SKM-1 (cell line): ENCODE measurements around the gene PEAR1.
"Not testable (repeated sequence)": the region's sequence is repeated elsewhere in the genome, so short reads cannot be mapped to it uniquely, and the experiment has no call there.

Experiments
- DNase-seq: peaks from one replicate; lab custom pipeline; 2025; ENCODE audit not compliant: unreplicated experiment; lab: John Stamatoyannopoulos, UW

PEAR1 gene

GRCh38 chr1:156914440-156914856, 20.9 kb downstream of the PEAR1 start:
- no peak for DNase-seq

- no peak for DNase-seq
Measured at GRCh38 chr1:156920233-156921052, 26.9 kb downstream of the PEAR1 start, which contains the start of gene LRRC71. Gene LRRC71, plus strand, starts transcription at chr1:156920632. Its CDS starts 172 bp downstream, at chr1:156920804.

DNA sequence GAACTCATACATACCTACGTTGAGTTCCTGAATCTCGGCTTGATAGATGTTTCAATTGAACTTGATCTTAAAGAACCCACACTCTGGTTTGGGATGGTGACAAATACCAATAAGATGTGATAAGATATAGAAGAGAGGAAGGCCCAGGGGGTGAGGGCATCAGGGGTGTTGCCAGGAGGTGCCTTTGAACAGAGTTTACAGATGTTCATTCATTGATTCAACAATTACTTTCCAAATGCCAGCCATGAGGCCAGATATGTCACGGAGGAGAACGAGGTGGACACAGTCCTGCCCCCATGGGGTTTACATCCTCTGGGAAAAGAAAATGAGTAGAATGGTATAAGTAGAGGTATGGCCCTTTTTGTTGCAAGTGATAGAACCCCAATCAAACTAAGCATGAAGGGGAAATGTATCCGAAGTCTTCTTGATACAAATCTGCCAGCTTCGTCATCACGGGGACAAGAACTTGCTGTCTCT, 27.6 kb downstream of the PEAR1 start:
- no peak for DNase-seq

DNA sequence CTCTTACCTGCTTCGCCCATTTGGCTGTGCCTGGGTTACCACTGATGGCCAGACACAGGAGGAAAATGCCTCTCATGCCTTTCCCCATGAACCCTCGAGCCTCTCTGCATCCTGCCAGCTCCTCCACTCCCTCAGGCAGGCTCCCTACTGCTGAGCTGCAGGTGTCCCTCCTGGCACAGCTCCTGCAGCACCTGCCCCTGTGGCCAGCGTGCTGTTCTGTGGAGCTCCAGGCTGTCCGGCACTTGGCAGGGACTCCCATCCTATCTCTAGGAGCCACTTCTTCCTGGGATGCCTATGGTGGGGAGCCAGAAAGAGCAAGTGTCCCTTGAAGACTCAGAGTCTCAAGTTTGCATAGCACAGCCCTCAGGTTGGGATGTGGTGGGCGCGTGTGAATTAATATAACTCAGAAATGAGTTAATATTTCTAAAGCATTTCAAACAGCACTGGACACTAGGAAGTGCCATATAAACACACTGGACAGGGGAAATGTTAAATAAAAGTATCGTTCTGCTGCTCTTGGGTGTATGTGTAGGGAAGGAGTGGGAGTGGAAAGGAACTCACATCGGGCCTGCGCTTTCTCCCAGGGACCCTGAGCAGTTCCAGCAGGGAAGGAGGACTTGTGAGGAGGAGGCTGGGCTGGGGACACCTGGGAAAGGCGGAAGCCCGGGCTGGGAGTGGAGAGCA, 29.6 kb downstream of the PEAR1 start:
- no peak for DNase-seq

- DNase-seq: no peak
Measured at GRCh38 chr1:156923670-156924477, 30.4 kb downstream of the PEAR1 start.

DNA sequence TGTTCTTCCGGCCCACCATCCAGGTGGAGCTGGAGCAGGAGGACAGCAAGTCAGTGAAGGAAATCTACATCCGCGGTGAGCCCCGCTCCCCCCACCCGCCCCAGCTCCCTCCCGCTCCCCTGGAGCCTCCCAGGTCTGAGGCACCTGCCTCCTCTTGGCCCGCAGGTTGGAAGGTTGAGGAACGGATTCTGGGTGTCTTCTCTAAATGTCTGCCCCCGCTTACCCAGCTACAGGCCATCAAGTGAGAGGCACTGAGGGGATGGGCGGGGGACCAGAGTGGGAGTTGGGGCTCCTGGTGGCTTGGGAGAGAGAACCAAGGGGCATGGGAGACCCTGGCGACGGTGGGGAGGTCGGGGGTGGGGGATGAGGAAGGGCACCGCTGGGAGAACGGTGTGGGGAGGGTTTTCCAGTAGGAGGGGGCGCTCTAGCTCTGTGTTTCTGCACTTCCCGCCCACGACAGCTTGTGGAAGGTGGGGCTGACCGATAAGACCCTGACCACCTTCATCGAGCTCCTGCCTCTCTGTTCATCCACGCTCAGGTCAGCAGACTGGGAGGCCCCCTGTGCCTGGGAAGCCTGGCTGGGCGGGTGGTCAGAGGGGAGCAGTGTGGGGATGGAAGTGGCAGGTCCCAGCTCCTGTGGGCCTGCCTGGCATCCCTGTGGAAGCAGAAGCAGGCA, 31.1 kb downstream of the PEAR1 start:
- DNase-seq: no peak

DNA sequence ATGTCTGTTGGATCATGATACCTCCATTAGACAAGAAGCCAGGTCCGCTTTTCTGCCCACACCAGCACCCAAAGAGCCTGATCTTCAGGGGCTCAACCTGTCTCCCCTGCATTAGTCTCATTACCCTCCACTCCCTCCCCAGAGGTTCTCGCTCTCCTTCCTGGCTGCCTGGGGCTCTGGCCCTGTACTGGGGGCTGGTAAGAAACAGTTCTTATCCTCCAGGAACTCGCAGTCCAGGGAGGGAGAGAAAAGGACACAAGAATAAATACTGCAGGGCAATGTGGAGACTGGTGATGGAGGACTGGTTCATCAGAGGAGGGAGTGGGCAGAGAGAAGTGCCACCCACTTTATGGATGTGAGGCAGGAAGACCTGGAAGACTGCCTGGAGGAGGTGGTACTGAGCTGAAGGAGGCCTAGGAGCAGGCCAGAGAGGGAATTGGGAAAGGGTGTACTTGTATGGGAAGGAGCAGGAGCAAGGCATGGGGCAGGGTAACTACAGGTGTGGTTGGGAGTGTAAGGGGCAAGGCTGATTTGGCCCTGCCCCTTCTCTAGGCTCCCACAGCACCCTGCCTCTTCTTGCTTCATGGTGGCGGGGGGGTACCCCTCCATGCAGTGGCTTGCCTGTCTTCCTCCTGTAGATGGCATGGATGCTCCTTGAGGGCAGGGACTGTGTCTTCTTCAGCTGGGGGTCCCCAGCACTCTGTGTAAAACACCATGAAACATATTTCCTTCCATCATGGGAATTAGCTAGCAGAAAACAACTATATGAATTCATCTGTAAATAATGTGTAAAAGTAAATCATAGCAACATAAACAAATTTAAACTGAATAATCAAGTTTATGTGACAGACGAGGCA, 31.9 kb downstream of the PEAR1 start:
- no peak for DNase-seq

GRCh38 chr1:156926175-156926574, 32.7 kb downstream of the PEAR1 start:
- DNase-seq: no peak

DNA sequence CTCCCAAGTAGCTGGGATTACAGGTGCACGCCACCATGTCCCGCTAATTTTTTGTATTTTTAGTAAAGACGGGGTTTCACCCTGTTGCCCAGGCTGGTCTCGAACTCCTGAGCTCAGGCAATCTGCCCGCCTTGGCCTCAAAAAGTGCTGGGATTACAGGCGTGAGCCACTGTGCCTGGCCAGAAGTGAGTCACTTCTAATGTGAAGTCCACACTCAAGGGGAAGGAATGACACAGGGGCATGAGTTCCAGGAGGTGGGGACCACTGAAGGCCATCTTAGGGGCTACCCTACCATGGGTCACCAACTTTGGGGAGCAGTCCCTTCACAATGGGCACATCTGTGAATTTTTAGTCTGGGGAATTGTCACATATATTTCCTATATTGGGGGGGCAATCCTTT, 33.2 kb downstream of the PEAR1 start:
- not testable (repeated sequence) for DNase-seq

- DNase-seq: peak; percentile 31
Measured at GRCh38 chr1:156927215-156928042, 33.9 kb downstream of the PEAR1 start.

GRCh38 chr1:156928043-156928602, 34.6 kb downstream of the PEAR1 start:
- no peak for DNase-seq

DNA sequence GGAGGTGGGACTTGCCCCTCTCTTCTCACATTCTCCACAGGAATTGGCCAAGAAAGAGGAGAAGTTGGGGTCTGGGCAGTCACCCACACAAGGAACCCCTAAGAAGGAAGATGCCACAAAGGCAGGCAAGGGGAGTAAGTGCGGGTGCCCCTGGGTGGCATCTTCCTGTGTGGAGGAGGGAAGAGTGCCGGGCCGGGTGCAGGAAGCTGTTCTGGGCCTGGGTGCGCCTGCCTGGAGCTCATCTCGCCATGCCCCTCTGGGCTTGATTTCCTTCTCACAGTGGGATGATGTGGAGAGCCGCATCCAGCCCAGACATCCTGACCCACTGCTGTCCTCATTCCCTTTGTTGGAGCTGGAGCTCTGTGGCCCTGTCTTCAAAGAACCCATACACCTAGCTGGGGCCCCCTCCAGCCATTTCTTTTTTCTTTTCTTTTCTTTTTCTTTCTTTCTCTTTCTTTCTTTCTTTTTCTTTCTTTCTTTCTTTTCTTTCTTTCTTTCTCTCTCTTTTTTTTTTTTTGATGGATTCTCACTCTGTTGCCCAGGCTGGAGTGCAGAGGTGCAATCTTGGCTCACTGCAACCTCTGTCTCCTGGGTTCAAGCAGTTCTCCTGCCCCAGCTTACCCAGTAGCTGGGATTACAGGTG, 36.2 kb downstream of the PEAR1 start:
- no peak for DNase-seq

- DNase-seq: no peak
Measured at GRCh38 chr1:156930483-156930882, 37.0 kb downstream of the PEAR1 start.

- DNase-seq: no peak
Measured at GRCh38 chr1:156931211-156931952, 37.9 kb downstream of the PEAR1 start.

DNA sequence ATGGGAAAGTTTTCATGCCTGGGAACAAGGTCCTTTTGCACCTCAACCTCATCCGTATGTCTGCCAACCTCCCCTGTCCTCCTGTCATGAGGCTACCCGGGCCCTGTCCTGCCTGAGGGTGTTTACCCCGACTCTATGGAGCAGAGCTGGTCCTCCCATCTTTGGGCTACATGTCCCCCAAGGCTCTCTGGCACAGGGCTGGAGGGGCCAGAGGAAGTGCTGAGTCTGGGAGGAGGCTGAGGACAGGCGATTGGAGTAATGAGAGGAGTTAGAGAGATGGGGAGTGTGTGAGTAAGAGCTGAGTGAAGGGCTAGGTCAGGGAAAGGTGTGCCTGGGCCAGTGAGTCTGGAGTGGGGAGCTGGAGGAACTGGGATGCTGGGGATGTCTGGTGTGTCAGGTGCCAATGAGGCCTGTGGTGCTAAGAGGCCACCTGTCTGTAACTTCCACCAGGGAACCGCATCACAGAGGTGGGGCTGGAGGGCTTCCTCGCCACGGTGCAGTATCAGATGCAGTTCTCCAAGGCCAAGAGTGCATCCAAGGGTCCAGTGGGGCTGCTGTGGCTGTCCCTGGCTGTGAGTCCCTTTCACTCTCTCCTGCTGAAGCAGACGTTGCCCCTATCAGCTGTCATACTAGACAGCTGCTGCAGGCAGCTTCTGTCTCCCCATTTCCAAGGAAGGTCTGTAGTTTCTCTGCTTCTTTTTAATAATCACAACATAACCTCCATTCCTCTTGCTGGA, 38.6 kb downstream of the PEAR1 start:
- no peak for DNase-seq

DNA sequence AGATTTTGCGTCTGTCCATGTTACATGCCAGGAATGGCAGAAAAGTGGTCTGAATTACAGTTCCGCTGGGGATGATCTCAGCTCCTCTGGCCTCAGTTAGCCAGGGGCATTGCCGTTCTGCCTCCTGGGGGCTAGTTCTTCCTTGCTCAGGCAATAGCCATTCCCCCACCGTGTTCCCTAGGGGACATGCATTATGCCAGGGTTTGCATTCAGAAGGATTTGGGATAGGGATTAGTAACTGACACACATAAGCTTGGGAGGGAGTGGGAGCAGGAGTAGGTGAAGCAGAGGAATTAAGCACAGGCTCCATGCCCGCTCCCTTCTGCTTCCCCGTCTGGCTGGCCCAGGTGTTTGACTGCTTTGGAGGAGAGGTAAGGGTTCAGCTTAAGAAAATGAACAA, 39.6 kb downstream of the PEAR1 start:
- no peak for DNase-seq
